ENCODE measurements around the gene ARHGAP22.

The ARHGAP22 gene

DNA sequence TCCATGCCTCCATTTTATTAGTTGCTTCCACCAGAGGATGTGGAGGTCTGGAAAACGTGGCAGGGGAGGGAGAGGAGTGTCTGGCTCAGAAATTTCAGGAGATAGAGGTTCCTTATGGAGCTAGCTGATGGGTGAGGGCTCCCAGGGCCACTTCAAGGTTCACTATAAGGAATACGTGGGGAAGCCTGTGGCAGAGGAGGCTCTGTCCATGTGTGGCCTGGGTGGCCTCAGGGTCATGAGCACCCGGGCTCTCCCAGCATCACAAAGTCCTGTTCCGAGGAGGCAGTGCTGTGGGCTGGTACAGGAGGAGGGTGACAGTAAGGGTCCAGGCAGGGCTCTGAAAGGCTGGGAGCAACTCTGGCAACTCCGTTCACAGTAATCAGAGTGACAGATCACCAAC, 24.6 kb downstream of the ARHGAP22 start:
- DNase-seq, result no peak

DNA sequence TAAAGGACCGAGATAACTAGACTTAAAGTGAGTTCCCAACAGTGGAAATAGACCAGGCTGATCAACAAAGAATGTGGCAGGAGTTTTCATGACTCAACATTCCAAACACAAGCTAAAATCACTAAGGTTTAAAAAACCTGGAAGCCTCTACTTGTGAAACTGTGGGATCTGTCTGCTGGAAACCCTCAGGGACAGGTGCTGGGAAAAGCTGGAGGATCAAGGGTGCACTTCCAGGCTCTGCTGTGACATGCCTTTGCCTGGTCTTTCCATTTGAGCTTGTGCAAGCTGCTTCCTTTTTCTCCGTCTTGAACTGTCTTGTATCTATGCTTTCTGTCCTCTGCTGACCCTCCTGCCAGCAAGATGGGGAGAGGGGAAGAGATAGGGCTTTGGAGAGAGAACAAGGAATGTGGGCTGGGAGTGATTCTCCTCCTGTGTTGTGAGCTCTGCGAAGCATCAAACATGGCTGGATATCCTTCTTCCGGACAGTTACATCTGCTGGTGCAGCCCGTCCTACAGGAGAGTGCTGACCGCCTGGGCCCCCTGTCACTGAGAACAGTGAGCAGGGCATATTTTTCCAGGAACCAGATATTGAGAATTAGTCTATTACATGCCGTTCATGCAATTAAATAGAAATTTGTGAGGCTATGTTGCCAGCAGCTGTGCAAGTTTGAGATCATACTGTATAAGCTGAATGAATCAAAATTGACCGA, 25.5 kb downstream of the ARHGAP22 start:
- DNase-seq, result no peak

DNA sequence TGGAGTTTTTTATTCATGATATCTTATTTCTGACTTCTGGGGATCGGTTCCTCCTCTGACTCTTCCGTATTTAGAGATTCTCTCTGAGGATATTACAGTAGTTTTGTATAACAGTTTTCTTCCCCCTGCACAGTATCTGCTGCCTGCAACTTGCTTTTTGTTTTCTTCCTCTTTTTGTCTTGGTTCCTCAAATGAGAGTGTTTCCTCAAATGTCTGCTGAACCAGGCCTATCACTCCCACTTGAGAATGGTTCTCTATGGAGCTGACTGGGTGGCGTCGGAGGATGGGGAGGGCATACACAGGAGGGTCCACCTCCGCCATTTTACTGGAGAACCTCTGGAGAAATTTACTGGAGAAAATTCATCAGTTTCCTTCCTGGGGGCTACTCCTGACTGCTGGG, 27.7 kb downstream of the ARHGAP22 start:
- DNase-seq, result no peak

DNA sequence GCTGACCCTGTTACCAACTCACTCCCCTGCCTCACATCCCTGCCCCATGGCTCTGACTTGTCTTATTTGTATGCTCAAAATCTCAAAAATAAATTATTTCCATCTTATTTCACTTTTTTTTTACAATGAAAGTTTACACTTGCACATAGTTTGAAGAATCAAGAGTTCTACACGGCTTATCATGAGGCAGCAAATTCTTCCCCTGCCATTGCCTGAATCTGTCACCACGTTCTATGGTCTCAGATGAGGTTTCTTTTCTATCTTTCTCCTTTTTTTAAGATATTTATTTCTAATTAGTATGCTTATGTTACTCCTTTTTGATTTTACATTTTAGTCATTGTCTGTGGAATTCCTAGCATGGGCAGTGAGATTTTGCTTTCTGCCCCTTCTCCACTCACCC, 28.4 kb downstream of the ARHGAP22 start:
- no peak for DNase-seq

DNA sequence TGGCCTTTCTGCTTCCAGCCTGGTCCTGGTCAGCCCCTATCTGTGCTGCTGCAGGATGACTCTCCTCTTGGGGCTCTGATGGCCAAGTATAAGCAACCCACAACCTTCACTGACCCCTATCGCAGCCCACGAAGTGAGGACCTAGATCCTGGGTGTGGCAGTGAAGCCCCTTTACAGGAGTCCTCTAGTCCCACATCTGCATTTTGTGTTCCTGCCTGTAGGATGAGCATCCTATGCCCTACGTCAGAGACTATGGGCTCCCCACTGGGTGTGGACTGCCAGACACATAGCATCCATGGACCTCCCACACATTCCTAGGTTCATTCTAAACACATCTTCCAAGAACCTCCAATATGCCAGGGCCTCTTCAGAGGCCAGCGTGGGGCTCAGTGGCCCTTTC, 29.0 kb downstream of the ARHGAP22 start:
- DNase-seq, result no peak

DNA sequence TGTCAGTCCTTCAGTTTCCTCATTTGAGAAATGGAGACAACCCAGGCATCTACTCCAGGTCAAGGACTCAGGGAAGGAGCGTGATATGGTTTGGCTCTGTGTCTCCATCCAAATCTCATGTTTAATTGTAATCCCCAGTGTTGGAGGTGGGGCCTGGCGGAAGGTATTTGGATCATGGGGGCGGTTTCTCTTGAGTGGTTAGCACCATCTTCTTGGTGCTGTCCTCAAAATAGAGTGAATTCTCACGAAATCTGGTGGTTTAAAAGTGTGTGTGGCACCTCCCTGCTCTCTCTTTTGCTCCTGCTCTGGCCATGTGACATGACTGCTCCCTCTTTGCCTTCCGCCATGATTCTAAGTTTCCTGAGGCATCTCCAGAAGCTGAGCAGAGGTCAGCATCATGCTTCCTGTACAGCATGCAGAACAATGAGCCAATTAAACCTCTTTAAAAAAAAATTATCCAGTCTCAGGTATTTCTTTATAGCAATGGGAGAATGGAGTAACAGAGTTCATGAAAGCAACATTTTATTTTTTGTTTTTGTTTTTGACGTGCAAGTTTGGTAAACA, 30.0 kb downstream of the ARHGAP22 start:
- DNase-seq, result no peak

DNA sequence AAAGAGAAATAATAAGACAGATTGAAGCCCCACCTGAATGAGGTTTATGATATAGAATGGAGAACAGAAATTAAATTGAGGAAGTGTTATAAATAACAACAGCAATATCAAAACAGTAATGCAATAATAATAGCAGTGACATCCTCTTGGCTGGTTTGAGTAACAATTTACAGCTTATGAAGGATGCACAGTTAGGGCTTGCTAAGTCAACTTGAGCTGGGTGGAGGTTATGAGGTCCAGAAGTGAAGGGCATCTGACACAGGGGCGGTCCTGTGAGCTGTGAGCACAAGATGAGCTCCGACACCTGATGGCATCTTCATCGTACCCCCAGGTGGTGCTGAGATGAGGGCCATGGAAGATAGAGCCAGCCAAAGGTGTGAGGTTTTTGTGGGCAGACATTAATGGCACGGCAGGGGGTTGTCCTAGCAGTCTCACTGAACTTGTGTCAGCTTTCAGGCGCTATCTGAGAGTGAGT, 30.5 kb downstream of the ARHGAP22 start:
- DNase-seq, result no peak

DNA sequence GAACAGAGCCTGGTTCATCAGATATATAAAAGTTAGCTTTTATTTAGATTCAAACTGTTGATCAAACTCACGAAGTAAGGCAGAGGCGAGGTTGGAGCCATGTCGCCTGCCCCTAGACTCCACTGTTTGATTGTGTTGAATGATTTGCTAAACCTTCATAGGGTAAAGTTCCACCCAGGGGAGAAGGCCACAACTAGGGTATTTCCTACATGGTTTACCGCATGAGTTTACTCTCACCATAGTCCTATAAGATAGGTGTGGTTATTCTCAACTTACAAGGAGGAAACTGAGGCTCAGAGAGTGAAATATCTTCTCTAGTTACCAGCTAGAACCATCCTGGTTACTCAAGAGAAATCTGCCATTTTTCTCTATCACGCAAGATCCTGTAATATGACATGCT, 31.8 kb downstream of the ARHGAP22 start:
- no peak for DNase-seq

DNA sequence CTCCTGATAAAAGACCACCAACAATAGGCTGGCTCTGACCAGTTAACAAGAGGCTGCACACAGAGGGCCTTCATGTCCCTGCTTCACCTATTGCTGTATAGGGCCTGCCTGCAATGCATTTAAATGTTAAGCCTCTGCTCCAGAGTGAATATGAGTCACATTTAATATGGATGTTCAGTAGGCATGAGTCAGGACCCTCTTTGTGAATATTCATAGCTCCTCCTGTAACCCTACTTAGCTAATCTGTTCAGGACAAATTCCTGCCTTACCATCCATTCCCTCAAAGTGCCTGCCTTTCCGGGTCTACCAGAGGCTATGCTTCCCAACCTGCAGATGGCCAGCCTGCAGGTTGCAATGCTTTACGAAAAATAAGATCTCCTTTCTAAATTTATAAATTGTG, 32.5 kb downstream of the ARHGAP22 start:
- no peak for DNase-seq

DNA sequence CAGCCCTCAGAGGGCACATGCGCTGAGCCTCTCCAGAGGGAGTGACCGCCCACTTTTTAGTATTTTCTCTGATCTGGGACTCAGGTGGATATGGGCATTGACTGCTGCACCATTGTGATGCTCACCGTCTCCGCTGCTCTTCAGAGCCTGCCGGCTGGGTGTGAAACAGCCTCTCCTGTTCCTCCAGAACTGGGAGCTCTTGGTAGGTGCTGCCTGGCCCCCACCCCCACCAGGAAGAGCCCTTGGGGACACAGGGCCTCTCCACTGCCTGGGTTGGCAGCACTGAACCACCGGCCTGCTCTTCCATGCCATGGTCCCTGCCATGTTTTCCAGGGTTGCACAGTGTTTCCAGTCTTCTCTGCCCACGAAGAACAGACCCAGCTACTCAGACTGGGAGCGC, 36.3 kb downstream of the ARHGAP22 start:
- DNase-seq, result no peak

DNA sequence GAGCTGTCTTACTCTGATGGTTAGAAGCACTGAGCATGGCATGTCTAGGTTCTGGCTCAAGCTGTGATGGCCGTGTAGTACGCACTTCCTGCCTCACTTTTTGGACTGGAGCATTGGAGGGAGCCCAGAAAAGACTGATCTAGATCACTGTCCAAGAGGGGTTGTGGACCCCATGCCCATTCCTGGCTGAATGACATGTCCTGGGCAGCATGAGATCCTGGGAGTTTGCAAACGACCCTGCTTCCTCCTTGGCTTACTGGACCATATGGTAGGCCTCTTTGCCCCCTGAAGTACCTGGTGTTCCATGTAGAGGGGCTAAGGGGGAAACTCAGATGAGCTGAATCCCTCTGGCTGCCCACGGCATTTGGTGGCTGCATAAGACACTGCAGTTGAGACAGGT, 36.7 kb downstream of the ARHGAP22 start:
- DNase-seq, result no peak

DNA sequence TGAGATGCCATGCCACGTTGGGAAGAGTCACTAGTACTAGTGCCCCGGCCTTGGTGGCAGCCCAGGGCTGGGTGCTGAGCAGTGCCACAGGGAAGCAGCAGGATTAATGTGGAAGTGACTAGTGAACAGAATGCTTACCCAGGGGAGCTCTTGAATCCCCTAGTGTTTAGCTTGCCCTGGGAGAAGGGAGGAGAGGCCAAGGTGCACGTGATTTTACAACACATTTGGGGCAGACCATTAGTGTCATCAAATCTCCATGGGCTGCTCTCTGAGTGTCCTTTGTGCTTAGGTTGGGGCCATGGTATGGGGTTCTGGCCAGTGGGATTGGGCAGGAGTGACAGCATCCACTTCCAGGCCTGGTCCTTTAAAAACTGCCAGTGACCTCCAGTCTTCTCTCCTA, 37.5 kb downstream of the ARHGAP22 start:
- no peak for DNase-seq

DNA sequence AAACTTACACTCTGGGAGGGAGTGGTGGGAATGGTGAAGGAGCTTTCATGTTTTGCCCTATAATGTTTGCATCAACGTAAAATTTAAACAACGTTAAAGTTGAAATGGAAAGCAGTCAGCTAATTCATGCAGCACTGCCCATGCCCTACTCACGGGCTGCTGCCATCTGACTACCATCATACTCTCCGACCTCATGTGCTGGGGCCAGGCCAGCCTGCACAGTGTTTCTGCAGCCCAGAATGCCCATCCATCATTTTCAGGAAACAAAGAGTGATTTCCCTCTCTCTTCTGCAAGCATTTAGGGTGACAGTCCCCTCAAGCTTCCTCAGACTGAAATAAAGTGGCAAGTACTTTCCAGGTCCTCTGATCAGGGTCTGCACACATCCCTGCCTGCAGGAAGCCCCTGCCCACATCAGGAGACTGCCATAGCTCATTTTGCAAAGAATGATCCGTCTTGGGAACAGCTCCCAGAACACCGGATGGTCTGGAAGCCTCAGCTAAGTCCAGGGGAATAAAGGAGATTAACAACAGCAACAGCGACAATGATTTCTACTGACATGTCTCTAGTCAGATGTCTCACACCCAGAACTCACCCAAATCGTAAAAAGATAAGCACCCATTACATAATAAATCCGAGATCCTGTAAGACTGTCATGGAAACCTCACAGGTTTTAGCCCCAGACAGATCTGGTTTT, 40.3 kb downstream of the ARHGAP22 start:
- no peak for DNase-seq

DNA sequence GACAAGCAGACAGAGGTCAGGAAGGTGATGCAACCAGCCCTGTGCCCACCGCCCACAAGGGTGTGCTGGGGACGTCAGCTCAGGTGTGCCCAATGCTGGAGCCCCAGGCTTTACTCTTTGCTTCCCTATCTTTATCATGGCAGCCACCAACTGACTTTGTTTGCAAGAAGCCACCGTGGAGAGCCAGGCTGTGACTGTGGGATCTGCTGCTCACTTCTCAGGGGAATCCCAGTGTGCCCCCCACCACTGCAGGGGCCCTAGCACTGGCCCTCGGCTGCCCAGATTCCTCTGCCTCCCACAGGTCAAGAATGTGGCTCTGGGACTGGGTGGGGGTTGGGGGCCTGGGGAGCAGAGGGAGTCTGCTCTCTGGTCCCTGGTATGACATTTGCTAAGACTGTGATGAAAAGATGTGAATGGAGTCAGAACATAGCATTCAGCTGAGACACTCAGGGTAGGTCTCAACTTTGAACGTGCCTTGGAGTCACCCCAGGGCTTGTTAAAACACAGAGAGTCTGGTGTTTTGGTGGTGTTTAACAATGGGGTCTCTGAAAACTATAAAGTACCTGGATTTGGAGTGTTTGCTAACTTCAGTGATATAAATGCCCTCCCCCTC, 47.3 kb downstream of the ARHGAP22 start:
- DNase-seq, result no peak

DNA sequence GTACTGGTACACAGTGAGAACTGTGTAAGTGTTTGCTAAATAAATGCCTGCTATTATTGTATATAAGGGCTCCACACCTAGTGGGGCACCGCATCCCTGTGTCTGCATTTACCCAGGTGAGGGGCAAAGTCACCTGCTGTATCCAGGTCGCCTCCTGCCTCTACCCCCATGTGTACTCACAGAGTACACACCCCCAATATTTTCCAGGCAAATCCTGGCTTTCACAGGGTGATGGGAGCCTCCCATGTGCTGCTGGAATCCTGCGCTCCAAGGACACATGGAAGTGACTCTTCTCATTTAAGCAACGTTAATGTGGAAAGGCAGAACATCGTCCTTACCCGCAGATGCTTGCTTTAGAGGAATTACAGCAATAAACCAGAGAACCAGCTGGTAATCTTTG, 48.2 kb downstream of the ARHGAP22 start:
- DNase-seq, result no peak

DNA sequence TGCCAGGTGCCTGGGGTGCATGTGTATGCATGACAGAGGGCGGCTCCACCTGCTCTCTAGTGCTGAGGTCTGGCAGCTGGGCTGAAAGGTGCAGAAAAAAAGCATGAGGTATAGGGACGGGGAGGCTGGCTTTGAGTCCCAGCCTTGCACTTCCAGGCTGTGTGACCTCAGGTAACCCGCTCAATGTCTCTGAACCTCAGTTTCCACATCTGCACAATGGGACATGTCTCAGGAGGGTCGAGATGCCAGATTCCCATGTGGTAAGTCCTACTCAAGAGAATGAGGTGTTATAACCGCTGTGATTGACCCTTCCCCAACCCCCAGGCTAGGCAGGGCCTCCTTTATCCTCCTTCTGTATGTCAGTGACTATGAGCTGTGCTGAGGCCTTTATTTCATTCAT, 48.8 kb downstream of the ARHGAP22 start:
- DNase-seq, result no peak

DNA sequence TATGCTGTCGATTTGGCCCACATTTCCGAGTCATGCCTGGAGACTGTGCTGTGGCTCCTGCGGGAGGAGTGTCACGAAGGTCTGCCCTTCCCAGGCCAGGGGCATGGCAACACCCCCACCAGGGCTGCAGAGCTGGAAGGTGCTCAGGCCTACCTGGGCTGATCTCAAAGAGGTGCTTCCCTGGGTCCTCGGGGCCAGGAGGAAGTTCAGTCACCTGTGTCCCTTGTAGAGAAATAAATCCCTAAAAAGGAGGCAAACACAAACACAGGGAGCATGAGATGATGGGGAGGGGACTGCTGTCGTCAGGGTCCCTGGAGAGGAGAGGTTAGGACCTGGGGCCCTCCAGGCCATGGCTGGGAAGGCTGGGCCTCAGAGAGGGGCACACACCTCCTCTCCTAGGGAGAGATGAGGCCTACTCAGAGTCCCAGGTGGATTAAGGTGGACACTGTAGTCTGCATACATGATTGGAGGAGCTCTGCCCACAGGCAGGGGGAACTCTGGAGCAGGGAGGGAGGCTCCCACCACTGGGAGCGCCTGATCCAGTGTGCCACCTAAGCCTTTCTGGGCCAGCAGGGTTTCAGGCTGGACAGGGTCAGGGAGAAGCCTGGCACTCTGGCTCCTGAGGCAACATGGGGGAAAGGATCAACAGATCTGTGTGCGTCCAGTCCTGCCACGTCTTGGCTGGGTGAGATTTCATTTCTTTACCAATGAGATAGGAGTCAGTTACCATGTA, 49.4 kb downstream of the ARHGAP22 start:
- DNase-seq, result no peak

DNA sequence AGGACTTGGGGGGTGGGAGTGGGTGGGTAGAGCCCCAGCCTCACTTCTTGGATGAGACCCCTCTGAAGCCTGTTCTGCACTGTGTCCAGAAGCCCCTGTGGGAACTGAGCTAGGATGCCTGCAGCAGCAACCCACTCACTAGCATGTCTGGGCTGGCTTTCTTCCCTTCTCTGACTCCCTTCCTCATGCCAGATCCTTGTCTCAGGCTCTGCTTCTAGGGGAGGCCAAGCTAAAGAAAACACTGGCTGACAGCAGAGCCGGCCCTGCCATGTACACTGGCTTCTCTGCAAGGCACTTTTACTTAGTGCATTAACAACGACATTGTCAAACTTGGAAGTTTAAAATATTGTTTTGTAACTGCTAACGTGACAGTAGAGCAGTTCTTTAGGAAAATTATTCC, 50.2 kb downstream of the ARHGAP22 start:
- DNase-seq, result no peak

DNA sequence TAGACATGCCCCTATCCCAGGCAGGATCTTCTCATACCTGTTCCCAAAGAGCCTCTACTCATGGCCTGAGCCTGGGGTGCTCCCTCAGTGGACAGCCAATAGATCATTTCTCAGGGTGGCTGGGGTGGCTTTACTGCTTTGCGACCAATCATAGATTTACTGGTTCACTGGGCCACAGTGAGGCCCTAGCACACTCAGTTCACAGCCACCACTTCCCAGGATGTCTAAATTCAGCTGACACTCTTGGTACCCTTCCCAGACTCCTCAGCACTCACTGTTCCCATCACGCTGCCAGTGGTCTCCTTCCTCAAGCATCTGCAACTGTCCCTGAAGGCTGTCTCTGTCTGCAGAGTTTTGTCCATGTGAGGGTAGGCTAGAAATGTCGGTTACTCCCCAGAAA, 50.6 kb downstream of the ARHGAP22 start:
- no peak for DNase-seq

DNA sequence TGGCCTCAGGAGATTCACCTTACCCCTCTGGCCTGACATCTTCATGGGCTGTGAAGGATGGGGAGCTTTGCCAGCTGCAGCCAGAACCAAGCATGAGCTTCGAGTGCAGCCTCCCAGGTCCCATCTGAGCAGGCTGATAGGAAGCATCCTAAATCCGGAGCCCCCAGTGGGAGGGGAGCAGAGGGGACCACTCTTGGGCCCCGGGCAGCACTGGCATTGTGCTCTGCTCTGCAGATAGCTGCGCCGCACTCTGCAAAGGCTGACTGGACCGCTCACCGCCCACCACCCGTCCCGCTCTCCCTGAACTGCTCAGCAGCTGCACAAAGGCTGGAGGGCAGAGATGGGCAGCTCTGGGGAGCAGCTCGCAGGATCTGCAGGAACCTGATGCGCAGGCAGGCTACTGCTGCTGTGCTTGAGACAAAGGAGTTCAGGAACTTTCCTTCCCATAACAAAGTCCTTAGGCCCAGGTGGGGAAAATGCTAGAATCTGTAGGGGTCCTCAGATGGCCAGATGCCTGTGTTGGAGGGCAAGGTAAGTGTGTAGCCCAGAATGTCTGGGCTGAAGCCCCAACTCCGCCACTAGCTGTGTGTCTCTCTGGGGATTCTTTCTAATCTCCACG, 51.8 kb downstream of the ARHGAP22 start:
- DNase-seq, result no peak

DNA sequence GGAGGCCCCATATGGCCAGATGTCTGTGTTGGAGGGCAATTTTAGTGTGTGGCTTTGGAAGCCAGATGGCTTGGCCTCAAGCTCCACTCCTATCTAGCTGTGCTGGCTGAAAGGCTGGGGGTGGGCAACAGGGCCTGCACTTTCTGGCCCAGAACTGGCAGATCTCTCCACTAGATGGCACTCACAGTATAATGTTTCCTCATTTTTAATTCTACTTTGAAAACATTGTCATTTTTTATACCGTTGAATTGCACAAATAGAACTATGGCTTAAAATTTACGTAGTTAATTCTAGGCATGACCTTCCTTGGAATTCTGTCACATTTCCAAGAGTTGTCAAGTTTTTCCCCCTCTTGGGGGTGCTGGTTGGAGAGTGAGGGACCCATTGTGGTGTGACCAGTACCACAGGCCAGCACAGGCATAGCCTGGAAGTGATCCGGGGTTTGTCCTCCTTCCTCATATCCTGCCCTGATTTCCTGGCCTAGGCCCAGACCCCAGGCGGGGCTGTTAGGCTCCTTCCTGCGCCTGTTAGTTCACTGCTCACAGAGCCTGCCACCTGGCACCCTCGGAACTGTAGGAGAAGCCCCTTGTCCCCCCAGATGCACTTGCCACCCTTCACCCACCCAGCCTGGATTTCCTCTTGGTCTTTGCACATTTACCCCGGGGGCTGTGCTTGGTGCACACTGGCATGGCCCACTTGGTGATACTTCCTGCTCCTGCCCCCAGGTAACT, 52.8 kb downstream of the ARHGAP22 start:
- no peak for DNase-seq

DNA sequence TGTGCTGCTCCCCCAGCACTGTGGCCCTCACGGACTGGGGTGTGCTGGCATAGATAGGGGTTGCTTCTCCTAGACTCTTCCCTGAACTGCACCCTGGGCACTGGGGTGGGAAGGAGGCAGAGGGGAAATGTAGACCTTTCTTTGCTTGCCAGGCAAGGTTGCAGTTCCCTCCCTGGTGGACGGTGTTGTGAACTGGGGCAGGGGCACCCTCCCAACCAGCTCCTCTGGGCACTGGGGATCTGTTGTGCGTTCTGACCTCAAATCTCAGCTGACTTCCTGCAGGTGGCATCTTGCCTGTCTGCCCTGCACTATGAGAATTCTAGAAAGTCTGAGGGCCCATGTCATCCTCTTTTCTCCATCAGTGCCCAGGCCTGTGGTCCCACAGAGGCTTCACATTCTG, 53.9 kb downstream of the ARHGAP22 start:
- no peak for DNase-seq

Measured in stimulated activated CD4-positive, alpha-beta T cell treated with anti-CD3 and anti-CD28 coated beads, Interleukin-4, amount 100 ng/mL, for 24 hours (primary cell).